NT2/D1 (cell line): Measurements from ENCODE around the gene MACF1.

Experiments used
- YY1 ChIP-seq: IDR thresholded peaks from 2 replicates; pipeline ENCODE4 v1.6.1; 2011; ENCODE audit not compliant: insufficient read length, insufficient read depth
- ZNF274 ChIP-seq: IDR thresholded peaks from 2 replicates; pipeline ENCODE4 v1.6.1; 2011; ENCODE audit warnings: mild to moderate bottlenecking, low read depth, low read length

- TF ChIP-seq ZNF274 (no peak), YY1 (no peak)
Observed at GRCh38 chr1:39474810-39475209, 270.3 kb downstream of the MACF1 start.
